Neural cell (in vitro differentiated cells): ENCODE results near the gene MAGEH1. TPM values are rescaled to one million over a fixed set of nuclear protein-coding genes. Genes with fewer than 3 reads are reported as not detected.
"Not testable (repeated sequence)": the region's sequence is repeated elsewhere in the genome, so short reads cannot be mapped to it uniquely, and the experiment has no call there.

ENCODE experiments used
- H2AFZ ChIP-seq: fragments of 200-600, 300-800 bp; sonication (generic), shearing (Covaris generic); 2 replicates; pipeline ENCODE4 v1.6.0; 2014; ENCODE audit warnings: low read depth, mild to moderate bottlenecking, antibody characterized with exemption, low read length, moderate library complexity
- H3F3A ChIP-seq: fragments of 200-600 bp; shearing (Covaris generic); 2 replicates; pipeline ENCODE4 v1.6.1; 2016; ENCODE audit warnings: mild to moderate bottlenecking, moderate library complexity, mixed read lengths, antibody characterized with exemption, low read length; ENCODE audit not compliant: insufficient read depth, poor library complexity, severe bottlenecking
- H3K27ac ChIP-seq: fragments of 200-600, 300-800 bp; sonication (generic), shearing (Covaris generic); 2 replicates; pipeline ENCODE4 v1.5.1; 2014; ENCODE audit warnings: mild to moderate bottlenecking, low read length, moderate library complexity
- H3K27me3 ChIP-seq: fragments of 300-800, 200-600 bp; sonication (generic), shearing (Covaris generic); 2 replicates; pipeline ENCODE4 v1.6.0; 2014; ENCODE audit warnings: mild to moderate bottlenecking, low read depth, low read length, moderate library complexity; ENCODE audit not compliant: insufficient read depth
- H3K36me3 ChIP-seq: fragments of 300-800, 200-600 bp; sonication (generic), shearing (Covaris generic); 2 replicates; pipeline ENCODE4 v1.5.1; 2014; ENCODE audit warnings: mild to moderate bottlenecking, antibody characterized with exemption, low read length, moderate library complexity; ENCODE audit not compliant: insufficient read depth
- H3K4me2 ChIP-seq: fragments of 300-800, 200-600 bp; sonication (generic), shearing (Covaris generic); 2 replicates; pipeline ENCODE4 v1.6.0; 2014; ENCODE audit warnings: mild to moderate bottlenecking, low read length
- H3K4me3 ChIP-seq: fragments of 300-800, 200-600 bp; sonication (generic), shearing (Covaris generic); 2 replicates; pipeline ENCODE4 v1.5.1; 2014; ENCODE audit warnings: mild to moderate bottlenecking, low read length, moderate library complexity
- H3K79me2 ChIP-seq: fragments of 200-600 bp; shearing (Covaris generic); replicated peaks from 2 replicates; pipeline ENCODE4 v1.6.0; 2014; ENCODE audit warnings: mild to moderate bottlenecking, low read length, moderate library complexity; ENCODE audit not compliant: insufficient read depth
- H3K9ac ChIP-seq: fragments of 300-800, 200-600 bp; sonication (generic), shearing (Covaris generic); 2 replicates; pipeline ENCODE4 v1.6.1; 2016; ENCODE audit warnings: mild to moderate bottlenecking, low read length, mixed read lengths
- H3K9me2 ChIP-seq: fragments of 200-600 bp; shearing (Covaris generic); 2 replicates; pipeline ENCODE4 v1.6.1; 2016; ENCODE audit warnings: mild to moderate bottlenecking, low read length, mixed read lengths; ENCODE audit not compliant: insufficient read depth
- H3K9me3 ChIP-seq: fragments of 200-600, 300-800 bp; sonication (generic), shearing (Covaris generic); 2 replicates; pipeline ENCODE4 v1.6.1; 2016; ENCODE audit warnings: mild to moderate bottlenecking, mixed run types, low read length, moderate library complexity, mixed read lengths
- H4K20me1 ChIP-seq: fragments of 200-600 bp; shearing (Covaris generic); 2 replicates; pipeline ENCODE4 v1.6.1; 2016; ENCODE audit warnings: mild to moderate bottlenecking, mixed run types; ENCODE audit not compliant: insufficient read depth
- CTCF ChIP-seq: fragments of 450-650 bp; IDR thresholded peaks from 2 replicates; pipeline ENCODE4 v1.5.1; 2014; ENCODE audit warnings: antibody characterized with exemption, mild to moderate bottlenecking, moderate library complexity; ENCODE audit not compliant: poor library complexity, severe bottlenecking
- EZH2 ChIP-seq: fragments of 200-600, 300-800 bp; shearing (Covaris generic), sonication (generic); IDR thresholded peaks from 2 replicates; pipeline ENCODE4 v1.6.1; 2014; ENCODE audit warnings: antibody characterized with exemption, low read length, borderline replicate concordance, mild to moderate bottlenecking; ENCODE audit not compliant: insufficient read depth, poor library complexity, severe bottlenecking
- MXI1 ChIP-seq: fragments of 450-650 bp; conservative IDR thresholded peaks from 2 replicates; pipeline ENCODE4 v1.6.1; 2014; ENCODE audit warnings: antibody characterized with exemption, mild to moderate bottlenecking; ENCODE audit not compliant: poor library complexity, severe bottlenecking
- POLR2AphosphoS5 ChIP-seq: IDR thresholded peaks from 2 replicates; pipeline ENCODE4 v1.6.1; 2012
- RAD21 ChIP-seq: fragments of 450-650 bp; conservative IDR thresholded peaks from 2 replicates; pipeline ENCODE4 v1.6.1; 2014; ENCODE audit warnings: antibody characterized with exemption, mild to moderate bottlenecking, moderate library complexity
- REST ChIP-seq: IDR thresholded peaks from 2 replicates; pipeline ENCODE4 v1.6.1; 2012; ENCODE audit warnings: borderline replicate concordance
- SMC3 ChIP-seq: fragments of 450-650 bp; conservative IDR thresholded peaks from 2 replicates; pipeline ENCODE4 v1.6.1; 2014; ENCODE audit warnings: antibody characterized with exemption, mild to moderate bottlenecking, moderate library complexity; ENCODE audit not compliant: poor library complexity
- TAF1 ChIP-seq: IDR thresholded peaks from 2 replicates; pipeline ENCODE4 v1.6.1; 2012; ENCODE audit warnings: low read depth
- polyA plus RNA-seq: library from polyadenylated mRNA; depleted of rRNA; stranded (reverse); fragments of >200 nt; gene quantifications from 2 replicates; pipeline ENCODE4 v1.2.3, GENCODE V29; 2014

Gene MAGEH1
- polyA plus RNA-seq, 1 donor from 2014 or later, result 262 TPM

- H3K9me2 ChIP-seq, H3K27ac ChIP-seq, H2AFZ ChIP-seq, H4K20me1 ChIP-seq, H3K4me2 ChIP-seq, H3K27me3 ChIP-seq, H3K9ac ChIP-seq, H3F3A ChIP-seq, H3K36me3 ChIP-seq, H3K4me3 ChIP-seq, H3K79me2 ChIP-seq, H3K9me3 ChIP-seq: not testable (repeated sequence)
Measured at GRCh38 chrX:55479956-55480355, 28.0 kb downstream of the MAGEH1 start.

- no peaks in the 10 kb centered on the region for H3K36me3 ChIP-seq
- H2AFZ ChIP-seq, result no peak overlapping the region
Measured at GRCh38 chrX:55480390-55481062, 28.6 kb downstream of the MAGEH1 start.

DNA sequence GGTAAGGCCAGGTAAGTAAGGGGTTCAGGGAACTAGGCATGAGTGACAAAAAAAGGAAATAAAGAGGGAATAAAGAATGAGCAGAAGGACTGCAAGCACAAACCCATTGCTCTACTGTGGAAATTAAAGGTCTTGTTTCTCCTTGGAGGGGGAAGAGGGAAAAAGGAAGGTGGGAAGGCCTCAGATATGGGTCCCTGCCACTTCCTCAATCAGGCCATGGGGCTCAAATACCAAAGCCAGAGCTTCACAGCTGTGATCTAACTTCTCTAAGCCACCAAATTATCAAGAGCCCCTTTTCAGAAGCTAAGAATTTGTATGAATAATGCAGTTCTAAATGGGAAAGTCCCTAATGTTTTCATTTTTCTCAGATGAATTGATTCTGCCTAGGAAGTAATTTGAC is 33.0 kb downstream of the MAGEH1 start:
- Histone ChIP-seq H3K9me2 (no peaks in the 10 kb centered on the region), H3K27ac (no peak overlapping the region)

More at GRCh38 chrX:55480390-55481062, 28.6 kb downstream of the MAGEH1 start:
- Histone ChIP-seq H3K4me2 (no peak overlapping the region), H3K27me3 (no peaks in the 10 kb centered on the region), H3K79me2 (no peaks in the 10 kb centered on the region), H3K9me2 (no peaks in the 10 kb centered on the region), H3K9me3 (no peaks in the 10 kb centered on the region), H3K9ac (no peak overlapping the region), H3K4me3 (no peak overlapping the region), H3K27ac (no peak overlapping the region), H3F3A (no peaks in the 10 kb centered on the region), H4K20me1 (no peaks in the 10 kb centered on the region)
- no peak for TF ChIP-seq POLR2AphosphoS5
- no peak for TF ChIP-seq MXI1
- TF ChIP-seq TAF1, result no peak
- no peak for TF ChIP-seq CTCF
- no peak for TF ChIP-seq SMC3

GRCh38 chrX:55486736-55487135 is 34.8 kb downstream of the MAGEH1 start:
- Histone ChIP-seq H3K79me2 (no peaks in the 10 kb centered on the region), H3K9me3 (no peaks in the 10 kb centered on the region), H3K4me3 (no peak overlapping the region), H3F3A (no peaks in the 10 kb centered on the region), H4K20me1 (no peaks in the 10 kb centered on the region), H3K9me2 (no peaks in the 10 kb centered on the region), H3K36me3 (no peaks in the 10 kb centered on the region), H2AFZ (no peak overlapping the region), H3K27me3 (no peaks in the 10 kb centered on the region), H3K4me2 (no peak overlapping the region), H3K9ac (no peak overlapping the region), H3K27ac (no peak overlapping the region)
- TF ChIP-seq CTCF (no peak), EZH2 (no peak), REST (no peak), MXI1 (no peak), TAF1 (no peak), POLR2AphosphoS5 (no peak), RAD21 (no peak)

More for the DNA sequence above, 33.0 kb downstream of the MAGEH1 start:
- no peak overlapping the region for H3K9ac ChIP-seq
- H4K20me1 ChIP-seq, result no peaks in the 10 kb centered on the region
- no peak for TF ChIP-seq RAD21
- no peaks in the 10 kb centered on the region for H3K36me3 ChIP-seq
- H3K4me2 ChIP-seq, result no peak overlapping the region
- no peaks in the 10 kb centered on the region for H3F3A ChIP-seq
- H3K4me3 ChIP-seq, result no peak overlapping the region
- no peaks in the 10 kb centered on the region for H3K27me3 ChIP-seq
- H3K9me3 ChIP-seq, result no peaks in the 10 kb centered on the region
- H3K79me2 ChIP-seq, result no peaks in the 10 kb centered on the region
- H2AFZ ChIP-seq, result no peak overlapping the region
